ENCODE results near the gene OTUB2.

DNA sequence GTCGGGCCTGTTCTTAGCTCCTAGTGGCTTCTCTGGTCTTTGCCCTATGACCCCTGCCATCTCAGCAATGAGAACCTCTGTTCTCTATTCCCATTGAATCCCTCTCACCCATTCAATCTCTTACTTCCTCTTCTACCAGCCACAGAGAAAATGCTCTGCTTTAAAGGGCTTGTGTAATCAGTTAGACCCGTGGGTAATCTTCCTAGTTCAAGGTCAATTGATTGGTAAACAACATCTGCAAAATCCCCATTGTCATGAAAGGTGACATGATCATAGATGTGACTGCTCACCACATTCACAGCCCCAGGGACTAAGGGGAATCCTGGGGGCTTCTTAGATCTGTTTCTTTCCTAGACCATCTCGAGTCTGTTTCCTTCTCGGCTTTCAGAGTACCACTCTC lies 36.2 kb upstream of the OTUB2 start:
- TF ChIP-seq POLR2A (IDR thresholded peaks at IDR 0.05): no peak
- TF ChIP-seq, protein P1, sequence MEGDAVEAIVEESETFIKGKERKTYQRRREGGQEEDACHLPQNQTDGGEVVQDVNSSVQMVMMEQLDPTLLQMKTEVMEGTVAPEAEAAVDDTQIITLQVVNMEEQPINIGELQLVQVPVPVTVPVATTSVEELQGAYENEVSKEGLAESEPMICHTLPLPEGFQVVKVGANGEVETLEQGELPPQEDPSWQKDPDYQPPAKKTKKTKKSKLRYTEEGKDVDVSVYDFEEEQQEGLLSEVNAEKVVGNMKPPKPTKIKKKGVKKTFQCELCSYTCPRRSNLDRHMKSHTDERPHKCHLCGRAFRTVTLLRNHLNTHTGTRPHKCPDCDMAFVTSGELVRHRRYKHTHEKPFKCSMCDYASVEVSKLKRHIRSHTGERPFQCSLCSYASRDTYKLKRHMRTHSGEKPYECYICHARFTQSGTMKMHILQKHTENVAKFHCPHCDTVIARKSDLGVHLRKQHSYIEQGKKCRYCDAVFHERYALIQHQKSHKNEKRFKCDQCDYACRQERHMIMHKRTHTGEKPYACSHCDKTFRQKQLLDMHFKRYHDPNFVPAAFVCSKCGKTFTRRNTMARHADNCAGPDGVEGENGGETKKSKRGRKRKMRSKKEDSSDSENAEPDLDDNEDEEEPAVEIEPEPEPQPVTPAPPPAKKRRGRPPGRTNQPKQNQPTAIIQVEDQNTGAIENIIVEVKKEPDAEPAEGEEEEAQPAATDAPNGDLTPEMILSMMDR (IDR thresholded peaks at IDR 0.05): no peak
- TF ChIP-seq EP300 (IDR thresholded peaks at IDR 0.05): no peak
